GM12874 (cell line): ENCODE data around the gene DNAJB1.

Experiments
- CTCF ChIP-seq: IDR thresholded peaks from 2 replicates; pipeline ENCODE4 v1.5.1; 2011; ENCODE audit warnings: low read depth, mild to moderate bottlenecking, control low read depth, low read length, moderate library complexity; ENCODE audit not compliant: insufficient read depth

Gene DNAJB1

GRCh38 chr19:14502334-14503092, 15.7 kb downstream of the DNAJB1 start:
- TF ChIP-seq CTCF: no peak

- TF ChIP-seq CTCF: no peak
Measured at GRCh38 chr19:14497228-14497921, 20.8 kb downstream of the DNAJB1 start.

- no peak for TF ChIP-seq CTCF
Measured at GRCh38 chr19:14496834-14497227, 21.4 kb downstream of the DNAJB1 start.

GRCh38 chr19:14496029-14496833, 22.0 kb downstream of the DNAJB1 start, which contains the start of gene GIPC1:
TSS of gene GIPC1 (minus strand) at chr19:14496127. CDS start at chr19:14482976, 13,151 bp downstream.
- no peak for TF ChIP-seq CTCF

GRCh38 chr19:14495672-14496028, 22.5 kb downstream of the DNAJB1 start:
- TF ChIP-seq CTCF: no peak

- TF ChIP-seq CTCF: no peak
Measured at GRCh38 chr19:14494910-14495671, 23.1 kb downstream of the DNAJB1 start.

GRCh38 chr19:14494411-14494810, 23.8 kb downstream of the DNAJB1 start:
- no peak for TF ChIP-seq CTCF
